GM19372 (cell line): ENCODE measurements around the gene HSPBAP1.
"Not testable (repeated sequence)": the region's sequence is repeated elsewhere in the genome, so short reads cannot be mapped to it uniquely, and the experiment has no call there.

ENCODE experiments used
- ATAC-seq: cut with Tn5 transposase; IDR thresholded peaks from one replicate; pipeline ENCODE4 v1.9.1; 2021; ENCODE audit warnings: mild to moderate bottlenecking, low read depth, moderate library complexity; ENCODE audit not compliant: unreplicated experiment

Gene HSPBAP1

GRCh38 chr3:122786066-122786465 lies 7.6 kb downstream of the HSPBAP1 start:
- no peak for ATAC-seq

- no peak for ATAC-seq
Measured at GRCh38 chr3:122785231-122785630, 8.4 kb downstream of the HSPBAP1 start.

GRCh38 chr3:122784436-122784835 lies 9.2 kb downstream of the HSPBAP1 start:
- no peak for ATAC-seq

GRCh38 chr3:122782804-122783203 lies 10.8 kb downstream of the HSPBAP1 start:
- no peak for ATAC-seq

GRCh38 chr3:122777563-122777962 lies 16.1 kb downstream of the HSPBAP1 start:
- ATAC-seq: no peak

- no peak for ATAC-seq
Measured at GRCh38 chr3:122776675-122777468, 16.8 kb downstream of the HSPBAP1 start.

- no peak for ATAC-seq
Measured at GRCh38 chr3:122774564-122774963, 19.1 kb downstream of the HSPBAP1 start.

GRCh38 chr3:122773944-122774509 lies 19.6 kb downstream of the HSPBAP1 start:
- peak; percentile 54 for ATAC-seq

- no peak for ATAC-seq
Measured at GRCh38 chr3:122772827-122773226, 20.8 kb downstream of the HSPBAP1 start.

GRCh38 chr3:122770521-122771202 lies 23.0 kb downstream of the HSPBAP1 start:
- no peak for ATAC-seq

- no peak for ATAC-seq
Measured at GRCh38 chr3:122767540-122768372, 25.9 kb downstream of the HSPBAP1 start.

GRCh38 chr3:122766430-122766829 lies 27.2 kb downstream of the HSPBAP1 start:
- ATAC-seq: no peak

- no peak for ATAC-seq
Measured at GRCh38 chr3:122760453-122761271, 33.0 kb downstream of the HSPBAP1 start.

GRCh38 chr3:122758877-122759560 lies 34.6 kb downstream of the HSPBAP1 start:
- no peak for ATAC-seq

GRCh38 chr3:122755491-122755890 lies 38.1 kb downstream of the HSPBAP1 start:
- no peak for ATAC-seq

GRCh38 chr3:122754929-122755328 lies 38.7 kb downstream of the HSPBAP1 start:
- ATAC-seq: peak; percentile 68

GRCh38 chr3:122748347-122748746 lies 45.3 kb downstream of the HSPBAP1 start:
- no peak for ATAC-seq

- not testable (repeated sequence) for ATAC-seq
Measured at GRCh38 chr3:122747295-122747694, 46.3 kb downstream of the HSPBAP1 start.

GRCh38 chr3:122745369-122746021 lies 48.1 kb downstream of the HSPBAP1 start:
- ATAC-seq: no peak
